Measurements from ENCODE around the gene SIVA1.

SIVA1 gene

DNA sequence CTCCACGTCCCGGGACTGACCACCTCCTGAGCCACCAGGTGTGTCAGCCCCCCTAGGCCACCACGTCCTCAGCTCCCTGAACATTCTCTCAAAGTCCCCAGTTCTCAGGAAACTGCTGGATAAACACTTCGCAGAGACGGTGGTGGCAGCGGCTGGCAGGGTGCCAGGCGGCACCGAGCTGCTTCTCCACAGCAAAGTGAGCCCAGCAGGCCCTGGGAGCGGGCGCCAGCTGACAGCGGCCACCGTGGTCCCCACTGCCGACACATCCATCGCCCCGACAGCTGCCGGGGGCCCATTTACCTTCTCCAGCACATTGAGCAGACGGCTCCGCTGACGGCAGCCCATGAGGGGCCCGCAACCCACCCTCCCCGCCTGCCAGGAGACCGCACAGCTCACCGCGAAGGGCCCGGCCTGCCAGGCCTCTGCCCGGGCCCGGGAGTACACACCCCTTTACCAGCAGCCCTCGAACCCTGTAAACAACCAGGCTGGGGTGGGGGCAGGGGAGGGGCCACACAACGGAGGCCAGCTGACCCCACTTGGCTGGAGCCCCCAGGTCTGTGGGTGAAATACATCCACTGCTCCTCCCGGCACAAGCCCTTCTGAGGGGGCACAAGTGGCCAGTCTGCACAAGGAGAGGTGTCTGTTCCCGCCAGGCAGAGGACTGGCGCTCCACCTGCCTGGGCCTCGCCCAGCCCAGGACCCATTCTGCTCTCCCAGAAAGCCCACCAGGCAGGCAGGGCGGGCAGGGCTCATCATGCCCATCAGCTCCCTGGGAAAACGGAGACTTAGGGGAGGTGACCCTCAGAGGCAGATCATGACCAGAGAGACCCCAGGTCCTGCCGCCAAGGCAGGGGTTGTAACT lies 32.1 kb downstream of the SIVA1 start:
- ChIA-PET POLR2A (interaction anchor here (1.1 kb wide), 1 partner anchor 10 kb away, joined by 3 read pairs; no protein-coding TSS in a partner anchor), CTCF (no interaction called here)
- no peak for TF ChIP-seq FOXK2 (IDR thresholded peaks at IDR 0.05)
- TF ChIP-seq SP1 (IDR thresholded peaks at IDR 0.05), result no peak
- no peak for DNase-seq (ENCODE audit: extremely low spot score)

DNA sequence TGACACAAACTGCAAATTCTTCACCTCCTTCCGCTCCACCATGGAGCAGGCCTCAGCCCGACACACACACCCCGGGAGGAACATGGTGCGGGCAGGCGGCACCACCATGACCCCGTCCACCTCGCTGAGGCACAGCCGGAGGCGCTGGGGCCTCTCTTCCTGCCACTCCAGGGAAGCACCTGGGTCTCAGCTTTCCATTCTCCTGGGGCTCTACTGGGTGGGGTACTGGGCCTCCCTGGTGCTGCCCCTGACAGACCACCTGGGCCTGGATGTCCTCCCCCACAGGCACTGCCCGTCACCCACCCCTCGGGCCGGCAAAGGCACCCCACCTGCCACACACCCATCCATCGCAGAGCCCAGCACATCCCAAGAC lies 32.7 kb downstream of the SIVA1 start:
- TF ChIP-seq LEF1 (IDR thresholded peaks at IDR 0.05; ENCODE audit: borderline replicate concordance) (no peak), SUZ12 (IDR thresholded peaks at IDR 0.05) (no peak), CTBP1 (IDR thresholded peaks at IDR 0.05; ENCODE audit: borderline replicate concordance) (no peak), ZNF384 (IDR thresholded peaks at IDR 0.05) (no peak), TARDBP (IDR thresholded peaks at IDR 0.05) (no peak), FOXM1 (IDR thresholded peaks at IDR 0.05; ENCODE audit: borderline replicate concordance) (no peak), FOXA1 (IDR thresholded peaks at IDR 0.05) (no peak), NFRKB (IDR thresholded peaks at IDR 0.05) (no peak), BHLHE40 (IDR thresholded peaks at IDR 0.05; ENCODE audit: borderline replicate concordance) (no peak), HDGF (IDR thresholded peaks at IDR 0.05; ENCODE audit: borderline replicate concordance) (no peak), SP1 (IDR thresholded peaks at IDR 0.05) (no peak), FOXK2 (IDR thresholded peaks at IDR 0.05) (no peak), L3MBTL2 (conservative IDR thresholded peaks at IDR 0.05) (no peak), ELF4 (IDR thresholded peaks at IDR 0.05) (no peak), PKNOX1 (IDR thresholded peaks at IDR 0.05) (no peak), ARNT (IDR thresholded peaks at IDR 0.05) (no peak)
- ChIA-PET CTCF (no interaction called here), POLR2A (no interaction called here)
- no peak for DNase-seq (ENCODE audit: extremely low spot score)

DNA sequence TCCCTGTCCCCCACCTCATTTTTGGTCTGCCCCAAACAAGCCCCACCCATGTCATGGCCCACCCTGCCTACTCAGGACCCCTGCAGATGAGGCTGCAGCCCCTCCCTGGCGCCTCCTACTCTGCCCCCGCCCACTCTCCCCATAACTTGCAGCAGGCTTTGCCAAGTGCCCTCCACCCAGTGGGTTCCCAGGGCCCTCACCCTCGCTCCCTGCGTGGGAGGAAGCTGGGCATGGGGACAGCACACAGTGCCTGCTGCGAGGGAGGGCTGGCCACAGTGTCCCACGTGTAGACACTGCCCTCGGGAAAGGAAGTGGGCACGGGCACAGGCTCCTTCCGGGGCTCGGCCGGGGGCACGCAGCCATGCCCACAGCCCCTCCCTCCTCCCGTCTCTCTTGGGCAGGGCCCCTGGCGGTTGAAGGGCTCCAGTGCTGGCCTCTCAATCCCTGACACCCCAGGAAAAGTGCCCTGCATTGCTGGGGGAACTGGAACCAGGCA lies 33.2 kb downstream of the SIVA1 start:
- POLR2A ChIA-PET, result no interaction called here
- TF ChIP-seq HDGF (IDR thresholded peaks at IDR 0.05; ENCODE audit: borderline replicate concordance), result no peak
- no peak for TF ChIP-seq PKNOX1 (IDR thresholded peaks at IDR 0.05)
- no peak for TF ChIP-seq FOXA1 (IDR thresholded peaks at IDR 0.05)
- no peak for DNase-seq (ENCODE audit: extremely low spot score)
- CTCF ChIA-PET, result no interaction called here

DNA sequence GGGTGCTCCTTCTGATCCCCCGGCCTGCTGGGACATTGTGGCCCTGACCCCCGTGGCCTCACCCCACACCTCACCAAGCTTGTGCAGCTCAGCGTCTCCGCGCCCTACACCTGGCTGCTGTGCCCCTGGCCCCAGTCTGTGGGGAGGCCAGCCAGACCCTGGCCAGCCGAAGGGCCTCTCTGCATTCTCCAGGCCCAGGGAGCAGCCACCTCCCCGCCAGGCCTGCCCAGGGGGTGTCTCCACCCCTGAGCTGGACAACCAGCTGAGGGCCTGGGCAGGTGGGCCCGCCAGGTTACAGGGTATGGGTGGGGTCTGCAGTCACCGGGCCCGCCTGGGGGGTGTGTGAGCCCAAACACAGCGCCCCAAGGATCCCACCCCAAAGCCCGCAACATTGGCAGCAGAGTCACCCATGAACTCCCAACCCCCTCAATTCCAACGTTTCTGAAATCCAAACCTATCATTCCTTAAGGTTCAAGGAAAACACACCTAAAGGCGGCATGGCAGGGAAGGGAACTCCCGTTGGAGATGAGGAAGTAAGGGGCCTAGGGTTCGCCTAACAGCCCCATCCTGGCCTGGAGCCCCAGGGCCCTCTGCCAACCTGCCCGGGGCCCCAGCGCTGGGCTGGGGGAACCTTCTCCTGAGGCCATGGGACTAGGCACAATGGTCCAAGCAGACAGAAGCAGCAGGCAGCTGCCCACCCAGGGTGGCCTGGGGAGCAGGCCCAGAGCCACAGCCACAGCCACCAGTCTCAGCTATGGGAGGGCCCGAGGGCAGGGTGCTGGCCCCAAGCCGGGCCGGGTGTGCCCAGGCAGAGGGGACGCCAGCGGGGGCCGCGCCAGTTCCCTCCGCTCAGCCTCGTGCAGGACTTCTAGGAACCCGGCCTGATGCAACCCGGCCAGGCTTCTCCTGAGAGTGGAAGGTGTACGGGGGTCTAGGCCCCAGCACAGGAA lies 34.1 kb downstream of the SIVA1 start:
- ChIA-PET POLR2A (interaction anchor here (1.2 kb wide), 1 partner anchor 34 kb away, joined by 3 read pairs; the partner anchor contains the start of gene SIVA1), CTCF (no interaction called here)
- TF ChIP-seq PKNOX1 (IDR thresholded peaks at IDR 0.05) (no peak), ARNT (IDR thresholded peaks at IDR 0.05) (no peak), L3MBTL2 (conservative IDR thresholded peaks at IDR 0.05) (no peak), TARDBP (IDR thresholded peaks at IDR 0.05) (no peak), HDGF (IDR thresholded peaks at IDR 0.05; ENCODE audit: borderline replicate concordance) (no peak), FOXA1 (IDR thresholded peaks at IDR 0.05) (no peak), SUZ12 (IDR thresholded peaks at IDR 0.05) (no peak), SP1 (IDR thresholded peaks at IDR 0.05) (no peak), NFRKB (IDR thresholded peaks at IDR 0.05) (no peak), FOXM1 (IDR thresholded peaks at IDR 0.05; ENCODE audit: borderline replicate concordance) (no peak)
- no peak for DNase-seq (ENCODE audit: extremely low spot score)

- ChIA-PET POLR2A (interaction anchor here (1.2 kb wide), 1 partner anchor 35 kb away, joined by 3 read pairs; the partner anchor contains the start of gene SIVA1), CTCF (no interaction called here)
- TF ChIP-seq SUZ12 (IDR thresholded peaks at IDR 0.05) (no peak), BHLHE40 (IDR thresholded peaks at IDR 0.05; ENCODE audit: borderline replicate concordance) (no peak), FOXK2 (IDR thresholded peaks at IDR 0.05) (no peak)
- DNase-seq (ENCODE audit: extremely low spot score), result no peak
Measured at GRCh38 chr14:104787736-104788135, 34.8 kb downstream of the SIVA1 start.

DNA sequence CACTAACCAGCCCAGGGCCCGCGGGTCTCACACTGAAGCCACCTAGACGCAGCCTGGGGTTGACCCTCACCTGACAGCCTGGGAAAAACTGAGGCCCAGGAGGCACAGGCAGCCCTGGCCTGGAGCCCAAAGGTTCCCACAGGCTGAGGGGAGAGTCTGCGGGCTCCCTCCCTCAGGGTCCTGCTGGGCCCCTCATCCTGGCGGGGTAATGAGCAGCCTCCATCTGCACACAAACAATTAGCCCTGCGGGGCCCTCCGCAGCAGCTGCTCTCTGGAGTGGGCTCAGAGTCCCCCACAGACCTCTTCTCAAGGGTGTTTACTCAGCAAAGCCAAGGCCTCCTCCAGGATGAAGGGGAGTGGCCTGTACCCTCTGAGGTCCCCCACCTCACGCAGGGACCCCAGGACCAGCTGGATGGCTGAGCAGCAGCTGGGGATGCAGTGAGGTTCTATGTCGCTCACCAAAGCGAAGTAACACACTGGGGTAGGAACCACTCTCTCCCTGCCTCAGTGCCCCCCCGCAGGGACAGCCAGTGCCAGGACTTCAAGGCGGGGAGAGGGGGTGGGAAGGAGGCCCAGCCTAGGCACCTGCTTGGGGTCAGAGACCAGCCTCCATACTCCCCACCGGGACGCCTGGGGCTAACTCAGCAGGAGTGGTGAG lies 35.3 kb downstream of the SIVA1 start:
- POLR2A ChIA-PET, result interaction anchor here (1.2 kb wide), 1 partner anchor 35 kb away, joined by 3 read pairs; the partner anchor contains the start of gene SIVA1
- TF ChIP-seq ARNT (IDR thresholded peaks at IDR 0.05) (no peak), HDGF (IDR thresholded peaks at IDR 0.05; ENCODE audit: borderline replicate concordance) (no peak), SP1 (IDR thresholded peaks at IDR 0.05) (no peak), FOXK2 (IDR thresholded peaks at IDR 0.05) (no peak), L3MBTL2 (conservative IDR thresholded peaks at IDR 0.05) (no peak), BHLHE40 (IDR thresholded peaks at IDR 0.05; ENCODE audit: borderline replicate concordance) (no peak), FOXA1 (IDR thresholded peaks at IDR 0.05) (no peak), SUZ12 (IDR thresholded peaks at IDR 0.05) (no peak)
- DNase-seq (ENCODE audit: extremely low spot score), result no peak
- CTCF ChIA-PET, result no interaction called here
